ENCODE results near the gene SBNO1. TPM values are rescaled to one million over a fixed set of nuclear protein-coding genes. Genes with fewer than 3 reads are reported as not detected.

SBNO1 gene
- polyA plus RNA-seq, 3 donors, result 5.6 to 16.9 (median 11.4) TPM

- Histone ChIP-seq H3K27me3 (ENCODE audit: control insufficient read depth in 2 of 2, insufficient read depth in 2 of 2, low read length in 2 of 2) (no peaks in the 10 kb centered on the region), H3K79me2 (ENCODE audit: insufficient read depth, low read length) (peaks cover 86% of the 10 kb centered on the region), H3K9ac (ENCODE audit: insufficient read depth, low read length, poor library complexity, severe bottlenecking) (no peak overlapping the region), H3K4me2 (replicated peaks; ENCODE audit: extremely low read depth, low read length, poor library complexity, severe bottlenecking) (no peak overlapping the region), H3K27ac (ENCODE audit: low read depth in 1 of 2, low read length in 2 of 2) (no peak overlapping the region), H3K36me3 (replicated peaks in 1 of 2; ENCODE audit: control insufficient read depth in 1 of 2, insufficient read depth in 2 of 2, low read length in 2 of 2) (peaks cover 57 to 79% of the 10 kb centered on the region in 2 donors), H3K4me3 (replicated peaks in 1 of 3; ENCODE audit: low read depth in 2 of 3, low read length in 3 of 3) (no peak overlapping the region), H3K4me1 (ENCODE audit: control insufficient read depth in 1 of 2, insufficient read depth in 2 of 2, low read length in 2 of 2) (no peaks in the 10 kb centered on the region), H2AFZ (ENCODE audit: insufficient read depth, low read depth, low read length, poor library complexity, severe bottlenecking) (no peak overlapping the region), H3K9me3 (replicated peaks in 1 of 2; ENCODE audit: control insufficient read depth in 1 of 2, insufficient read depth in 1 of 2, low read length in 2 of 2) (no peaks in the 10 kb centered on the region), H4K20me1 (ENCODE audit: insufficient read depth, low read length) (peaks cover 64% of the 10 kb centered on the region)
- H3K27ac Mint-ChIP-seq, result no peak overlapping the region
- DNase-seq, result no peak
- no peaks in the 10 kb centered on the region for H3K9me3 Mint-ChIP-seq
- intact Hi-C loops (cut with micrococcal nuclease), result no loop called here
- no peak overlapping the region for H3K4me3 Mint-ChIP-seq
- no peak for TF ChIP-seq CTCF (IDR thresholded peaks at IDR 0.05)
- peaks cover 3% of the 10 kb centered on the region for H3K4me1 Mint-ChIP-seq
- H3K36me3 Mint-ChIP-seq, result peaks cover 54 to 68% of the 10 kb centered on the region in 2 donors
- H3K27me3 Mint-ChIP-seq (ENCODE audit: low read depth in 3 of 3), result no peaks in the 10 kb centered on the region
- WGBS (ENCODE audit: insufficient coverage), result 93% methylated on average over 3 of the region's 10 CpGs
Measured at GRCh38 chr12:123398177-123398549, 33.5 kb upstream of the SBNO1 start.

GRCh38 chr12:123397400-123397799, 32.8 kb upstream of the SBNO1 start:
- peaks cover 50 to 65% of the 10 kb centered on the region in 2 donors for H3K36me3 Mint-ChIP-seq
- no peak overlapping the region for H2AFZ ChIP-seq (ENCODE audit: insufficient read depth, low read depth, low read length, poor library complexity, severe bottlenecking)
- no peak overlapping the region for H3K4me2 ChIP-seq (replicated peaks; ENCODE audit: extremely low read depth, low read length, poor library complexity, severe bottlenecking)
- no peaks in the 10 kb centered on the region for H3K9me3 ChIP-seq (replicated peaks in 1 of 2; ENCODE audit: control insufficient read depth in 1 of 2, insufficient read depth in 1 of 2, low read length in 2 of 2)
- no peak for TF ChIP-seq CTCF (IDR thresholded peaks at IDR 0.05)
- H3K4me3 ChIP-seq (replicated peaks in 1 of 3; ENCODE audit: low read depth in 2 of 3, low read length in 3 of 3), result no peak overlapping the region
- peaks cover 5 to 6% of the 10 kb centered on the region in 2 donors for H3K4me1 ChIP-seq (ENCODE audit: control insufficient read depth in 1 of 2, insufficient read depth in 2 of 2, low read length in 2 of 2)
- no peaks in the 10 kb centered on the region for H3K27me3 Mint-ChIP-seq (ENCODE audit: low read depth in 3 of 3)
- H3K4me3 Mint-ChIP-seq, result no peak overlapping the region
- no peak overlapping the region for H3K9ac ChIP-seq (ENCODE audit: insufficient read depth, low read length, poor library complexity, severe bottlenecking)
- peaks cover 62% of the 10 kb centered on the region for H4K20me1 ChIP-seq (ENCODE audit: insufficient read depth, low read length)
- peaks cover 51 to 72% of the 10 kb centered on the region in 2 donors for H3K36me3 ChIP-seq (replicated peaks in 1 of 2; ENCODE audit: control insufficient read depth in 1 of 2, insufficient read depth in 2 of 2, low read length in 2 of 2)
- intact Hi-C loops (cut with micrococcal nuclease), result no loop called here
- H3K27me3 ChIP-seq (ENCODE audit: control insufficient read depth in 2 of 2, insufficient read depth in 2 of 2, low read length in 2 of 2), result no peaks in the 10 kb centered on the region
- H3K27ac Mint-ChIP-seq, result peak overlapping the region in 1 of 7 donors; percentile 63
- H3K4me1 Mint-ChIP-seq, result peaks cover 9% of the 10 kb centered on the region
- H3K9me3 Mint-ChIP-seq, result no peaks in the 10 kb centered on the region
- peaks cover 90% of the 10 kb centered on the region for H3K79me2 ChIP-seq (ENCODE audit: insufficient read depth, low read length)
- WGBS (ENCODE audit: insufficient coverage), result no CpG with 5 or more reads among the region's 6 CpGs
- no peak for DNase-seq
- H3K27ac ChIP-seq (ENCODE audit: low read depth in 1 of 2, low read length in 2 of 2), result no peak overlapping the region

Measured in CD14-positive monocyte (primary cell).